DND-41 (cell line): ENCODE measurements around the gene TM9SF3.

Experiments used
- CTCF ChIP-seq: IDR thresholded peaks from 2 replicates; pipeline ENCODE4 v1.5.1; 2012; ENCODE audit warnings: borderline replicate concordance, low read length, moderate library complexity, mild to moderate bottlenecking; ENCODE audit not compliant: poor library complexity, severe bottlenecking; ENCODE audit errors: extremely low read depth
- EZH2 ChIP-seq: IDR thresholded peaks from 3 replicates; pipeline ENCODE4 v1.6.1; 2012; ENCODE audit warnings: borderline replicate concordance, low read depth, mild to moderate bottlenecking, moderate library complexity, low read length, inconsistent platforms; ENCODE audit not compliant: severe bottlenecking

DNA sequence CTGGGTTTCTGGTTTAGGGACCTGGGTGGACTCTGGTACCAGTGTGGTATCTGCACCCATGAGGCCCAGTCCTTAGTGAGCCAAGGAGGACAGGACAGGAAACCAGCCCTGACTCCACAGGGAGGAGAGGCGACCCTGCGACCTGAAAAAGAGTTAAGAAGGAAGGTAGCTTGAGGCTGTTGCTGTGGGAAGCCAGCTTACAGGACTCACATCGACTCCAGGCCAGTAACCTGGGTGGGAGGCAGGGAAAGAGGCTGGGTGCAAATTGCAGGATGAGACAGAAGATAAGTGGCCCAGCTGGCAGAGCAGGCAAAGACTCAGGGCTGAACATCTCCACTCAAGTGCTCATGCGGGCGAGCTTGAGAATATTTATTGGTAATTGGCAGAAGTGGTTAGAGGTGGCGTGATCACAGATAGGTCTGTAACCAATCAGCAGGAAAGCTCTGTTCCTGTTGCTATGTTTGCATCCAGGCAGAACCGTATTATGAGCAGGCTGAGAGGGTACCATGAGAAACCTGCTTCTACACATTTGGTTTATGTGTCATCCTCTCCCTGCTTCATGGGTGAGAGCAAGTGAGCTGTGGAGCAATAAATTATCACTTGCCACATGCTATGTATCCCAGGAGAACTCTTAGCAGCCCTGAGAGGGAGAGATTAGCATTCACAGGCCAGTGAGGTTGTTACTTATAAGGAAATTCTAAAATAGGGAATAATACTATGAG, 84.1 kb downstream of the TM9SF3 start:
- TF ChIP-seq CTCF (no peak), EZH2 (no peak)
